ENCODE data around the gene CEACAM19.

DNA sequence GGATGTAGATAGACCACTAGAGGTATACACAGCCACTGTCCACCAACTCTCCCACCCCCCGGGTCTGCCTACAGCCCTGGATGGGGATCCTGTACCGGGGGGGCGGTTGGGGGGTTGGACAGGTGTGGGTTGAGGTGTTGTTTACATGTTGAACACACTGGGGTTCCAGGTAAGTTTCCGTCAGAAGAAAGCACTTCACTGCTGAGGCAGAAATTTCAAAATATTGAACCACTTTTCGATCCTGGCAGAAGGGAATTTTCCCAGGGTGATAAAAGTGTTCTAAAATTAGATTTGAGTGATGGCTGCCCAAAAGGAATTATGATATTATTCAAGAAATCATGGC, 21.1 kb downstream of the CEACAM19 start:
- TF ChIP-seq, protein P1, sequence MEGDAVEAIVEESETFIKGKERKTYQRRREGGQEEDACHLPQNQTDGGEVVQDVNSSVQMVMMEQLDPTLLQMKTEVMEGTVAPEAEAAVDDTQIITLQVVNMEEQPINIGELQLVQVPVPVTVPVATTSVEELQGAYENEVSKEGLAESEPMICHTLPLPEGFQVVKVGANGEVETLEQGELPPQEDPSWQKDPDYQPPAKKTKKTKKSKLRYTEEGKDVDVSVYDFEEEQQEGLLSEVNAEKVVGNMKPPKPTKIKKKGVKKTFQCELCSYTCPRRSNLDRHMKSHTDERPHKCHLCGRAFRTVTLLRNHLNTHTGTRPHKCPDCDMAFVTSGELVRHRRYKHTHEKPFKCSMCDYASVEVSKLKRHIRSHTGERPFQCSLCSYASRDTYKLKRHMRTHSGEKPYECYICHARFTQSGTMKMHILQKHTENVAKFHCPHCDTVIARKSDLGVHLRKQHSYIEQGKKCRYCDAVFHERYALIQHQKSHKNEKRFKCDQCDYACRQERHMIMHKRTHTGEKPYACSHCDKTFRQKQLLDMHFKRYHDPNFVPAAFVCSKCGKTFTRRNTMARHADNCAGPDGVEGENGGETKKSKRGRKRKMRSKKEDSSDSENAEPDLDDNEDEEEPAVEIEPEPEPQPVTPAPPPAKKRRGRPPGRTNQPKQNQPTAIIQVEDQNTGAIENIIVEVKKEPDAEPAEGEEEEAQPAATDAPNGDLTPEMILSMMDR (IDR thresholded peaks at IDR 0.05) = no peak
- TF ChIP-seq POLR2AphosphoS5 (IDR thresholded peaks at IDR 0.05) (no peak), POLR2A (IDR thresholded peaks at IDR 0.05) (no peak)

All from gastroesophageal sphincter (tissue), 3 donors.